ENCODE data around the gene ANKRD18A. TPM values are rescaled to one million over a fixed set of nuclear protein-coding genes. Genes with fewer than 3 reads are reported as not detected.

The ANKRD18A gene
- total and polyA plus RNA-seq, 2 donors (not counting 3 experiments of a cell fraction or from before 2014, with no cell fraction given) = 3.2 TPM; not detected in 1

- no peak overlapping the region for H3K4me2 ChIP-seq (ENCODE audit: insufficient read depth, low read length)
- no peak overlapping the region for H3K4me3 ChIP-seq (replicated peaks in 1 of 3; ENCODE audit: insufficient read depth in 1 of 3, low read depth in 1 of 3, low read length in 3 of 3)
- no peak overlapping the region for H3K9ac ChIP-seq (replicated peaks; ENCODE audit: extremely low read depth, insufficient read depth, low read length)
- no peaks in the 10 kb centered on the region for H3K9me1 ChIP-seq (replicated peaks; ENCODE audit: control insufficient read depth, extremely low read depth, insufficient read depth, low read length)
- no peaks in the 10 kb centered on the region for H3K9me3 ChIP-seq (replicated peaks; ENCODE audit: control insufficient read depth, insufficient read depth, low read length)
- BruUV-seq (replicated peaks) = no TSS peak
- POLR2A ChIA-PET = no interaction called here
- H3K79me2 ChIP-seq (ENCODE audit: control insufficient read depth, insufficient read depth, low read length) = no peaks in the 10 kb centered on the region
- FAIRE-seq (no peak), DNase-seq (ENCODE audit: low read depth, low spot score) (no peak)
- TF ChIP-seq POLR2A (IDR thresholded peaks at IDR 0.05; ENCODE audit: low read depth, low read length) (no peak), EZH2 (IDR thresholded peaks at IDR 0.05; ENCODE audit: borderline replicate concordance, low read depth, low read length, severe bottlenecking) (no peak), POLR2AphosphoS5 (IDR thresholded peaks at IDR 0.05; ENCODE audit: insufficient read depth, low read depth, low read length) (no peak), MYC (IDR thresholded peaks at IDR 0.05; ENCODE audit: low read depth, low read length) (no peak), MAX (IDR thresholded peaks at IDR 0.05; ENCODE audit: insufficient read depth, insufficient read length) (no peak), CTCF (IDR thresholded peaks at IDR 0.05; ENCODE audit: extremely low read depth in 1 of 2, insufficient read depth in 1 of 2, low read depth in 1 of 2, low read length in 2 of 2) (no peak), GATA2 (IDR thresholded peaks at IDR 0.05; ENCODE audit: insufficient read depth, insufficient read length, low read depth, low read length) (no peak), JUN (IDR thresholded peaks at IDR 0.05; ENCODE audit: borderline replicate concordance, insufficient read depth, insufficient read length, low read depth) (no peak), FOS (IDR thresholded peaks at IDR 0.05; ENCODE audit: borderline replicate concordance, insufficient read depth, low read length) (no peak)
- H3K27me3 ChIP-seq (ENCODE audit: control insufficient read depth in 2 of 2, insufficient read depth in 2 of 2, low read length in 2 of 2) = peaks cover 0 to 3% of the 10 kb centered on the region in 2 experiments
- no peak overlapping the region for H2AFZ ChIP-seq (ENCODE audit: low read depth, low read length)
- no peaks in the 10 kb centered on the region for H3K4me1 ChIP-seq (ENCODE audit: control insufficient read depth, extremely low read depth, insufficient read depth, low read length)
- CTCF ChIA-PET = no interaction called here
- no peaks in the 10 kb centered on the region for H4K20me1 ChIP-seq (replicated peaks; ENCODE audit: control insufficient read depth, extremely low read depth, insufficient read depth, low read length)
- H3K27ac ChIP-seq (ENCODE audit: insufficient read depth, low read depth, low read length) = no peak overlapping the region
- no peaks in the 10 kb centered on the region for H3K36me3 ChIP-seq (ENCODE audit: control insufficient read depth in 2 of 2, extremely low read depth in 1 of 2, insufficient read depth in 2 of 2, low read length in 2 of 2)
- dilution Hi-C loops (cut with MboI; ENCODE audit: extremely low pct_ligation_motif_present, low sequenced_read_pairs) (no loop called here), intact Hi-C loops (cut with micrococcal nuclease) (no loop called here)
These were observed 18.6 kb upstream of the ANKRD18A start for GRCh38 chr9:38638881-38639576.

All from endothelial cell of umbilical vein (primary cell).